ENCODE results near the gene CERCAM.
"Not testable (repeated sequence)": the region's sequence is repeated elsewhere in the genome, so short reads cannot be mapped to it uniquely, and the experiment has no call there.

Gene CERCAM

GRCh38 chr9:128392302-128393144, 28.1 kb upstream of the CERCAM start:
- peak in 2 of 56 donors; percentile 53 to 58 for DNase-seq

DNA sequence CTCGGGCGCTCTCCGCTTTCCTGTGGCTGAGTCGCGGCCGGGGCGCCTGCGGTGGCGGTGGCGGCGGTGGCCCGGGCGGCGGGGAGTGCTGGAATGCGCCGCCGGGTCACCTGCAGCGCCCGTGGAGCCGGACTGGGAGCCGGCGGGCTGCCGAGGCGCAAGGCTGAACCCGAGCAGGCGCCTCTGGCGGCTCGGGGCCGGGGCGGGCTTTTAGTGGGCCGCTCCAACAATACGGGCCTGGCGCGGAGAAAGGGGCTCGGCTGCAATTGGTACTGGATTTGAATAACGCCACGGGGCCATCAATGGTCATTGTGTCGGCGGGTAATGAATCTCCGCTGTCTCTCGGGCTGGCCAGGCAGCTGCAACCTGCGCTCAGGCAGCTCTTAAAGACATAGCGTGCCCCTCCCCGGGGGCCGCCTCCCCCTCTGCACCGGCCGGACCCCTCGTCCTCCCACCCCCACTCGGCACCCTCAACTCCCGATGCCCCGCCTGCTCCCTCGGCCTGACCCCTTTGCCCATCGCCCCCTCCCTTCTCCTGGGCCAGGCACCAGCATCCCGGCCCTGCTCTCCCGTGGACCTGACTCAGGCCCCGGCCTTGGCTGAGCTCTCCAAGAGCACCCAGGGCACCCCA, 27.4 kb upstream of the CERCAM start:
- peak in 53 of 56 donors; percentile 34 to 97 (median 84) for DNase-seq

DNA sequence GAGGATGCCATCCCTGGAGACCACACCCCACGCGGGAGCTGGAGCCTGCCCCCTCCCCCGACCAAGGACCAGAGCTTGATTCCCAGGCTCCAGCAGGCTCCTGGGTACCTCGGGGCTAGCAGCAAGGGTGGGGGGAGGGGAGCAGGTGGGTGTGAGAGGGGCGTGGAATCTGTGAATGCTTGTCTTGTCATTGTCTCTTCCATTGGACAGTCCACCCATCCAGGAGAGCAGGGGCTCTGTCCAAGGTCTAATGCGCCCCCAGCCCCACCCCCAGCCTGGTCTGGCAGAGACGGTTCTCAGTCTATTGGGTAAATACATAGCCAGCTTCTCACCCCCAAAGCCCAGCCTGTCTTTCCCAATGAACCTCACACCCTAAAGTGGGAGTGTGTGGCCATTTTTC, 26.7 kb upstream of the CERCAM start:
- DNase-seq = peak in 17 of 56 donors; percentile 46 to 85 (median 62)

GRCh38 chr9:128394379-128395168, 26.1 kb upstream of the CERCAM start:
- DNase-seq = peak in 38 of 56 donors; percentile 20 to 81 (median 52)

GRCh38 chr9:128396970-128397613, 23.6 kb upstream of the CERCAM start:
- DNase-seq = peak in 2 of 56 donors; percentile 24 to 30

DNA sequence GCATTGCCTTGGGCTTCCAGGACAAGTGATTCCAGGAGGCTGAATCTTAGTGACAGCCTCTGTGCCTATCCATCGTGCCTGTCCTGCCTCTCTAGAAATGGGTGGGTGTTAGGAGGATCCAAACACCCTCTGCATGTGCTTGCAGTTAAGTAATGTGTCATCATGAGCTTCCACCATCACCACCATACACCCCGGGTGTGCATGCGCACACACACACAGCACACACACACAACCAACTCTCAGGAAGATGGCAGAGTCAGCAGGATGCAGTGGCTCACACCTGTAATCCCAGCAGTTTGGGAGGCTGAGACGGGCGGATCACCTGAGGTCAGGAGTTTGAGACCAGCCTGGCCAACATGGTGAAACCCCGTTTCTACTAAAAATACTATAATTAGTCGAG, 22.8 kb upstream of the CERCAM start:
- DNase-seq = no peak

- DNase-seq = no peak
These were observed 20.8 kb upstream of the CERCAM start for GRCh38 chr9:128399861-128400260.

- DNase-seq = peak in 2 of 56 donors; percentile 21 to 22
These were observed 16.1 kb upstream of the CERCAM start for GRCh38 chr9:128404560-128404959.

DNA sequence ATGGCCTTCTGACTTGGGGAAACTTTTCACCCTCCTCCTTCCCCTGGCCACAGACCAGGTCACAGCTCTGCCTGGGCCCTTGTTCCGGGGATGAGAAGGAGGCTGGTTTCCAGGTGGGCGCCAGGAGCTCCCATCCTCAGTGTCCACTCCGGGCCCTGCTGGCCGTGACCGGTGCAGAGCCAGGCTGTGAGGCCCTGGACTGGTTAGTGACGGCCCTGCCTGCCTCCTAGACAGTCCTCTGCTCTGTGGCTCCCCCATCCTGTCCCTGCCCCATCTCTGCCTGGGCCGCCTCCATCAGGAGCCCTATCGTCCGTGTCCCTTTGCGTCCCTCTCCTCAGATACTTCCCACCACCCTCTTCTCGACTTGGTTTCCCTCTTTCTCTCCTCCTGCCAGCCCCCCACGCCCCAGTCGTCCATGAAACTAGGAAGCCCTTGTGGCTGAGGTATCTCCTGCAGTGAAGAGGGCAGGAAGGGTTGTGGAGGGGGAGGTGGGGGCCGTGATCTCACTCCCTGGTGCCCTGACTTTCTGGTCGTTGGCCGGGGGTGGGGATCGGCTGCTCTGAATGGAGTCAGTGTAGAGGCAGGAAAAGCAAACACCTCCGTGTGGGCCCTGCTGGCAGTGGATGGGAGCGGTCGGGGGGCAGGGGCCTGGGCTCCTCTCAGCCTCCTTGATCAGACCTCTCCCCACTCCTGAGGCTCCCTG, 15.4 kb upstream of the CERCAM start:
- peak in 21 of 56 donors; percentile 24 to 69 (median 53) for DNase-seq

DNA sequence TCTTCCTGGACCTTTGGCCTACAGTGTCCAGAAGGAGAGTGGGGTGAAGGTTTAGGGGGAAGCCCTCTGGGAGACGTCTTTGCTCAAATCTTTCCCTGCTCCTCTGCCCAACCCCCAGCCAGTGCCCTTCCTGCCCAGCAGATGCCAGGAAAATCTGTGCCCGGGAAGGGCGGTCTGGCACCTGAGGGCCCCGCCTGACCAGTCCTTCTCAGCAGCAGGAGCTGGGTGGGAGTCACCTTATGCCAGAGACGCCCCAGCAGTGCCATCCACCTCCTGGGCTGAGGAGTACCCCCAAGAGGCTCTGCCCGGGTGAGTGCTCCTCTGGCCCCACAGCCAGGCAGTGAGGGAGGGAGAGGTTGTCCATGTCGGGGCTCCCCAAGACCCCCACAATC, 14.9 kb upstream of the CERCAM start:
- DNase-seq = peak in 1 of 56 donors; percentile 54

- peak in 2 of 56 donors; percentile 34 to 38 for DNase-seq
These were observed 13.7 kb upstream of the CERCAM start for GRCh38 chr9:128406848-128407391.

GRCh38 chr9:128408963-128409431, 11.7 kb upstream of the CERCAM start:
- peak in 53 of 56 donors; percentile 51 to 94 (median 84) for DNase-seq

GRCh38 chr9:128409450-128409849, 11.2 kb upstream of the CERCAM start:
- peak in 2 of 56 donors; percentile 77 to 81 for DNase-seq

- DNase-seq = peak in 32 of 56 donors; percentile 16 to 72 (median 46)
These were observed 10.7 kb upstream of the CERCAM start for GRCh38 chr9:128409978-128410377.

GRCh38 chr9:128411364-128412119, 9.1 kb upstream of the CERCAM start:
- DNase-seq = peak in 31 of 56 donors; percentile 11 to 74 (median 50)

DNA sequence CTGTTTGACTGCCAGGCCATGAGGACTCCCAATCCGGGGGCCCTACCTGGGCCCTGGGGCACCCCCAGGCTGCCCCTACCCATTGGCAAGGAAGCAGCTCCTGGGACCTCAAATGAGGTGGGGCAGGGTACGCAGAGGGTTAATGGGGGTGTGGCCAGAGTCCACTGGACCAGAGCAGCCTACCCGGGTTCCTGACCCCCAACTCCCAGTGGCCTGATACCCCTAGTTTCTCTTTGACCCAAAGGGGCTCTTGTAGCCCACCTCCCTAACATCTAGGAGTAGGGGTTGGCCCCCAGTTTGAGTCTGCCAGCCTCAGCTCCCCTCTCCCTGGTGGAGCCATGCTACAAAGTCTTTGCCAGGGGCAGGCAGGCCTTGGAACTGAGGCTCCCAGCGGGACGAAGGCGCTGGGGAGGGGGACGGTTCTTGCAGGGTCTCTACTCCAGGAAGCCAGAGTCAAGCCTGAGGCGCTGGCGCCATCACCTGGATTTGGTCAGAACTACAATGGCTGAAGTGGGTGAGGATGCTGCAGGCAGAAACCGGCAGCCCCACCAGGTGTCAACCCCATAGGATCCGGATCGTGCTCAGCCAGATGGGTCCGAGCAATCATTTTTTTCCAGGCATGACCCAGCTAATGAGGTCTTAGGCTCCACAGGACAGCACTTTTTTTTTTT, 8.4 kb upstream of the CERCAM start:
- peak in 53 of 56 donors; percentile 29 to 95 (median 81) for DNase-seq

GRCh38 chr9:128413728-128414127, 6.9 kb upstream of the CERCAM start:
- not testable (repeated sequence) for DNase-seq

GRCh38 chr9:128414461-128414860, 6.2 kb upstream of the CERCAM start:
- DNase-seq = no peak

GRCh38 chr9:128415281-128415680, 5.4 kb upstream of the CERCAM start:
- no peak for DNase-seq
